GM23338 (cell line): ENCODE data around the gene SYNE2. TPM values are rescaled to one million over a fixed set of nuclear protein-coding genes. Genes with fewer than 3 reads are reported as not detected.

Experiments
- ATAC-seq: fragments of 200-7000 bp; cut with Tn5 transposase; 3 replicates; pipeline ENCODE4 v1.9.1; 2020
- DNase-seq: peaks from one replicate; pipeline ENCODE4 v3.0.0-alpha.2; 2015; ENCODE audit warnings: low spot score
- H2AFZ ChIP-seq: fragments of 200-600 bp; sonication (generic); 2 replicates; pipeline ENCODE4 v1.8.0; 2016; ENCODE audit warnings: antibody characterized with exemption, mild to moderate bottlenecking, moderate library complexity
- H3F3A ChIP-seq: fragments of 200-600 bp; sonication (generic); replicated peaks from 2 replicates; pipeline ENCODE4 v1.8.0; 2017; ENCODE audit warnings: antibody characterized with exemption, mixed run types, low read depth
- H3K27ac ChIP-seq: fragments of 200-600 bp; sonication (generic); 2 replicates; pipeline ENCODE4 v1.6.1; 2016; ENCODE audit warnings: low read depth
- H3K27me3 ChIP-seq: fragments of 200-600 bp; sonication (generic); 2 replicates; pipeline ENCODE4 v1.8.0; 2016; ENCODE audit warnings: mild to moderate bottlenecking, mixed run types, moderate library complexity; ENCODE audit not compliant: insufficient read depth
- H3K36me3 ChIP-seq: fragments of 200-600 bp; sonication (generic); 2 replicates; pipeline ENCODE4 v1.8.0; 2016; ENCODE audit warnings: mild to moderate bottlenecking; ENCODE audit not compliant: insufficient read depth
- H3K4me1 ChIP-seq: fragments of 200-600 bp; sonication (generic); 2 replicates; pipeline ENCODE4 v1.8.0; 2016; ENCODE audit warnings: mild to moderate bottlenecking, moderate library complexity; ENCODE audit not compliant: insufficient read depth
- H3K4me2 ChIP-seq: fragments of 200-600 bp; sonication (generic); 2 replicates; pipeline ENCODE4 v1.7.1; 2017; ENCODE audit warnings: mixed run types
- H3K4me3 ChIP-seq: fragments of 200-600 bp; sonication (generic); 2 replicates; pipeline ENCODE4 v1.6.1; 2016; ENCODE audit warnings: mixed run types
- H3K79me2 ChIP-seq: fragments of 200-600 bp; sonication (generic); replicated peaks from 2 replicates; pipeline ENCODE4 v1.8.0; 2017; ENCODE audit warnings: mild to moderate bottlenecking; ENCODE audit not compliant: insufficient read depth
- H3K9me2 ChIP-seq: fragments of 200-600 bp; sonication (generic); 2 replicates; pipeline ENCODE4 v1.8.0; 2017; ENCODE audit not compliant: insufficient read depth
- H4K20me1 ChIP-seq: fragments of 200-600 bp; sonication (generic); replicated peaks from 2 replicates; pipeline ENCODE4 v1.8.0; 2017; ENCODE audit warnings: mild to moderate bottlenecking; ENCODE audit not compliant: insufficient read depth
- H3K27ac Mint-ChIP-seq: 2 replicates; pipeline ENCODE4 v1.8.0; 2020; ENCODE audit warnings: inconsistent platforms, mild to moderate bottlenecking, moderate library complexity, mixed read lengths
- H3K27me3 Mint-ChIP-seq: 3 replicates; pipeline ENCODE4 v1.8.0; 2022; ENCODE audit warnings: low read depth, mild to moderate bottlenecking, moderate library complexity, mixed read lengths, inconsistent platforms; ENCODE audit not compliant: insufficient read depth, poor library complexity
- H3K36me3 Mint-ChIP-seq: 3 replicates; pipeline ENCODE4 v1.8.0; 2021; ENCODE audit warnings: low read depth, mild to moderate bottlenecking, inconsistent platforms, moderate library complexity, mixed read lengths
- H3K4me1 Mint-ChIP-seq: 3 replicates; pipeline ENCODE4 v1.8.0; 2020; ENCODE audit warnings: mild to moderate bottlenecking, inconsistent platforms, mixed read lengths
- H3K4me3 Mint-ChIP-seq: 3 replicates; pipeline ENCODE4 v1.8.0; 2021; ENCODE audit warnings: moderate library complexity, mild to moderate bottlenecking, inconsistent platforms, mixed read lengths
- H3K9me3 Mint-ChIP-seq: 3 replicates; pipeline ENCODE4 v1.8.0; 2020; ENCODE audit warnings: moderate library complexity, mild to moderate bottlenecking, inconsistent platforms, mixed read lengths
- CREB1 ChIP-seq: fragments of 250-450 bp; sonication (Bioruptor Pico); IDR thresholded peaks from 2 replicates; pipeline ENCODE4 v1.5.0; 2020; ENCODE audit warnings: low read depth, mild to moderate bottlenecking, moderate library complexity
- EZH2 ChIP-seq: fragments of 200-600 bp; sonication (generic); IDR thresholded peaks from one replicate; pipeline ENCODE4 v1.8.0; 2017; ENCODE audit warnings: antibody characterized with exemption, mild to moderate bottlenecking, low read depth; ENCODE audit not compliant: unreplicated experiment
- EZH2phosphoT487 ChIP-seq: fragments of 200-600 bp; sonication (generic); IDR thresholded peaks from one replicate; pipeline ENCODE4 v1.8.1; 2018; ENCODE audit warnings: antibody characterized with exemption; ENCODE audit not compliant: unreplicated experiment
- JUNB ChIP-seq: IDR thresholded peaks from one replicate; pipeline ENCODE4 v1.6.1; 2016; ENCODE audit warnings: antibody characterized with exemption; ENCODE audit not compliant: unreplicated experiment
- NANOG ChIP-seq: IDR thresholded peaks from 2 replicates; pipeline ENCODE4 v1.6.1; 2016; ENCODE audit warnings: antibody characterized with exemption, borderline replicate concordance
- POLR2AphosphoS5 ChIP-seq: IDR thresholded peaks from 2 replicates; pipeline ENCODE4 v1.6.1; 2016; ENCODE audit warnings: antibody characterized with exemption, low read depth
- STAT1 ChIP-seq: IDR thresholded peaks from one replicate; pipeline ENCODE4 v1.6.1; 2016; ENCODE audit warnings: antibody characterized with exemption; ENCODE audit not compliant: unreplicated experiment
- ZNF114 ChIP-seq: fragments of 250-450 bp; sonication (Bioruptor Pico); IDR thresholded peaks from 2 replicates; pipeline ENCODE4 v1.5.0; 2020; ENCODE audit warnings: mild to moderate bottlenecking, moderate library complexity
- ZNF331 ChIP-seq: fragments of 250-450 bp; sonication (Bioruptor Pico); IDR thresholded peaks from 2 replicates; pipeline ENCODE4 v1.5.0; 2020; ENCODE audit warnings: low read depth, mild to moderate bottlenecking, moderate library complexity
- polyA plus RNA-seq: library from polyadenylated mRNA; unstranded; fragments of >200 nt; fragmentation: Nextera tagmentation; extraction: Ambion mirVana; gene quantifications from 2 replicates; pipeline ENCODE4 v1.2.1, GENCODE V29; 2016
- total RNA-seq: library from RNA; depleted of rRNA; stranded (reverse); fragments of >200 nt; shearing (Covaris generic); gene quantifications from 2 replicates; pipeline ENCODE4 v1.2.3, GENCODE V29; 2014
- TF ChIP-seq, protein P1 (sequence below): fragments of 250-450 bp; sonication (Bioruptor Pico); IDR thresholded peaks from 2 replicates; pipeline ENCODE4 v1.5.0; 2020; ENCODE audit warnings: mild to moderate bottlenecking, moderate library complexity
- TF ChIP-seq, protein P2 (sequence below), 2 experiments: fragments of 200-600 bp in 1 of 2; sonication (generic) in 1 of 2; conservative IDR thresholded peaks; 2 replicates each; pipeline versions ENCODE4 v1.5.1 to v1.6.1; 2016 to 2017; ENCODE audit warnings: antibody characterized with exemption in 2 of 2, low read depth in 2 of 2, mild to moderate bottlenecking in 2 of 2, moderate library complexity in 1 of 2
- TF ChIP-seq, protein P3 (sequence below): IDR thresholded peaks from 2 replicates; pipeline ENCODE4 v1.6.1; 2016; ENCODE audit warnings: antibody characterized with exemption
- TF ChIP-seq, protein P4 (sequence below): IDR thresholded peaks from one replicate; pipeline ENCODE4 v1.6.1; 2018; ENCODE audit warnings: antibody characterized with exemption; ENCODE audit not compliant: unreplicated experiment

The SYNE2 gene
- total and polyA plus RNA-seq, 2 experiments from 2014 or later, result 34.3 to 86.5 TPM

DNA sequence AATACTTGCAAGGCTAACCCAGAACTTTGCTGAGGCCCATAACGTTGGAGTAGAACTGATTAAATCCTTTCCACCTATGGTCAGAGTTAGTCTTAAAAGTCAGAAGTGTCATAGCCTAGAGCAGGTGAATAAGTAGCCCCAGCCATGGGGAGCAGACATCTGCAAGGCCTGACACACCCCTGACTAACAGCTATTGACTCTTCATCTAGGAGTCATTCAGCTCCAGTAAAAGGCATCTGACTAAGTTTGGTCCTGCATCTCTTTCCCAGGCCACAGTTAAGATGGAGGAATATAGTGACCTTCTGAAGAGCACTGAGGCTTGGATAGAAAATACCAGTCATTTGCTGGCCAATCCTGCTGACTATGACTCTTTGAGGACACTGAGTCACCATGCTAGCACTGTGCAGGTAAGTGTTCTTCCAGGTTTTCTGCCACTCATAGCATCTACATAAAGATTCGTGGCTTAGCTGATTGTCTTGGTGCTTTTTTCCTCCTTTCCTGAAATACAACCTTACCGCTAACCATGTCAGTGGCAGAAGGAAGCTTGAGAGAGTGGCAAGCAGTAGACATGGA is 228.5 kb downstream of the SYNE2 start:
- Mint-ChIP-seq H3K4me1 (no peaks in the 10 kb centered on the region), H3K36me3 (peaks cover 27% of the 10 kb centered on the region), H3K27ac (no peak overlapping the region), H3K4me3 (no peak overlapping the region), H3K27me3 (no peaks in the 10 kb centered on the region), H3K9me3 (no peaks in the 10 kb centered on the region)
- TF ChIP-seq, protein P1, sequence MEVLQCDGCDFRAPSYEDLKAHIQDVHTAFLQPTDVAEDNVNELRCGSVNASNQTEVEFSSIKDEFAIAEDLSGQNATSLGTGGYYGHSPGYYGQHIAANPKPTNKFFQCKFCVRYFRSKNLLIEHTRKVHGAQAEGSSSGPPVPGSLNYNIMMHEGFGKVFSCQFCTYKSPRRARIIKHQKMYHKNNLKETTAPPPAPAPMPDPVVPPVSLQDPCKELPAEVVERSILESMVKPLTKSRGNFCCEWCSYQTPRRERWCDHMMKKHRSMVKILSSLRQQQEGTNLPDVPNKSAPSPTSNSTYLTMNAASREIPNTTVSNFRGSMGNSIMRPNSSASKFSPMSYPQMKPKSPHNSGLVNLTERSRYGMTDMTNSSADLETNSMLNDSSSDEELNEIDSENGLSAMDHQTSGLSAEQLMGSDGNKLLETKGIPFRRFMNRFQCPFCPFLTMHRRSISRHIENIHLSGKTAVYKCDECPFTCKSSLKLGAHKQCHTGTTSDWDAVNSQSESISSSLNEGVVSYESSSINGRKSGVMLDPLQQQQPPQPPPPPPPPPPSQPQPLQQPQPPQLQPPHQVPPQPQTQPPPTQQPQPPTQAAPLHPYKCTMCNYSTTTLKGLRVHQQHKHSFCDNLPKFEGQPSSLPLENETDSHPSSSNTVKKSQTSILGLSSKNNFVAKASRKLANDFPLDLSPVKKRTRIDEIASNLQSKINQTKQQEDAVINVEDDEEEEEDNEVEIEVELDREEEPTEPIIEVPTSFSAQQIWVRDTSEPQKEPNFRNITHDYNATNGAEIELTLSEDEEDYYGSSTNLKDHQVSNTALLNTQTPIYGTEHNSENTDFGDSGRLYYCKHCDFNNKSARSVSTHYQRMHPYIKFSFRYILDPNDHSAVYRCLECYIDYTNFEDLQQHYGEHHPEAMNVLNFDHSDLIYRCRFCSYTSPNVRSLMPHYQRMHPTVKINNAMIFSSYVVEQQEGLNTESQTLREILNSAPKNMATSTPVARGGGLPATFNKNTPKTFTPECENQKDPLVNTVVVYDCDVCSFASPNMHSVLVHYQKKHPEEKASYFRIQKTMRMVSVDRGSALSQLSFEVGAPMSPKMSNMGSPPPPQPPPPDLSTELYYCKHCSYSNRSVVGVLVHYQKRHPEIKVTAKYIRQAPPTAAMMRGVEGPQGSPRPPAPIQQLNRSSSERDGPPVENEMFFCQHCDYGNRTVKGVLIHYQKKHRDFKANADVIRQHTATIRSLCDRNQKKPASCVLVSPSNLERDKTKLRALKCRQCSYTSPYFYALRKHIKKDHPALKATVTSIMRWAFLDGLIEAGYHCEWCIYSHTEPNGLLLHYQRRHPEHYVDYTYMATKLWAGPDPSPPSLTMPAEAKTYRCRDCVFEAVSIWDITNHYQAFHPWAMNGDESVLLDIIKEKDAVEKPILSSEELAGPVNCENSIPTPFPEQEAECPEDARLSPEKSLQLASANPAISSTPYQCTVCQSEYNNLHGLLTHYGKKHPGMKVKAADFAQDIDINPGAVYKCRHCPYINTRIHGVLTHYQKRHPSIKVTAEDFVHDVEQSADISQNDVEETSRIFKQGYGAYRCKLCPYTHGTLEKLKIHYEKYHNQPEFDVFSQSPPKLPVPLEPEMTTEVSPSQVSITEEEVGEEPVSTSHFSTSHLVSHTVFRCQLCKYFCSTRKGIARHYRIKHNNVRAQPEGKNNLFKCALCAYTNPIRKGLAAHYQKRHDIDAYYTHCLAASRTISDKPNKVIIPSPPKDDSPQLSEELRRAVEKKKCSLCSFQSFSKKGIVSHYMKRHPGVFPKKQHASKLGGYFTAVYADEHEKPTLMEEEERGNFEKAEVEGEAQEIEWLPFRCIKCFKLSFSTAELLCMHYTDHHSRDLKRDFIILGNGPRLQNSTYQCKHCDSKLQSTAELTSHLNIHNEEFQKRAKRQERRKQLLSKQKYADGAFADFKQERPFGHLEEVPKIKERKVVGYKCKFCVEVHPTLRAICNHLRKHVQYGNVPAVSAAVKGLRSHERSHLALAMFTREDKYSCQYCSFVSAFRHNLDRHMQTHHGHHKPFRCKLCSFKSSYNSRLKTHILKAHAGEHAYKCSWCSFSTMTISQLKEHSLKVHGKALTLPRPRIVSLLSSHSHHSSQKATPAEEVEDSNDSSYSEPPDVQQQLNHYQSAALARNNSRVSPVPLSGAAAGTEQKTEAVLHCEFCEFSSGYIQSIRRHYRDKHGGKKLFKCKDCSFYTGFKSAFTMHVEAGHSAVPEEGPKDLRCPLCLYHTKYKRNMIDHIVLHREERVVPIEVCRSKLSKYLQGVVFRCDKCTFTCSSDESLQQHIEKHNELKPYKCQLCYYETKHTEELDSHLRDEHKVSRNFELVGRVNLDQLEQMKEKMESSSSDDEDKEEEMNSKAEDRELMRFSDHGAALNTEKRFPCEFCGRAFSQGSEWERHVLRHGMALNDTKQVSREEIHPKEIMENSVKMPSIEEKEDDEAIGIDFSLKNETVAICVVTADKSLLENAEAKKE (CRISPR knock-in tag), result no peak
- no peak for TF ChIP-seq CREB1 (CRISPR knock-in tag)
- TF ChIP-seq EZH2, result no peak
- no peak for TF ChIP-seq POLR2AphosphoS5
- no peak for TF ChIP-seq JUNB
- no peak for TF ChIP-seq EZH2phosphoT487
- TF ChIP-seq ZNF114 (CRISPR knock-in tag), result no peak
- TF ChIP-seq NANOG, result no peak
- TF ChIP-seq, protein P2, sequence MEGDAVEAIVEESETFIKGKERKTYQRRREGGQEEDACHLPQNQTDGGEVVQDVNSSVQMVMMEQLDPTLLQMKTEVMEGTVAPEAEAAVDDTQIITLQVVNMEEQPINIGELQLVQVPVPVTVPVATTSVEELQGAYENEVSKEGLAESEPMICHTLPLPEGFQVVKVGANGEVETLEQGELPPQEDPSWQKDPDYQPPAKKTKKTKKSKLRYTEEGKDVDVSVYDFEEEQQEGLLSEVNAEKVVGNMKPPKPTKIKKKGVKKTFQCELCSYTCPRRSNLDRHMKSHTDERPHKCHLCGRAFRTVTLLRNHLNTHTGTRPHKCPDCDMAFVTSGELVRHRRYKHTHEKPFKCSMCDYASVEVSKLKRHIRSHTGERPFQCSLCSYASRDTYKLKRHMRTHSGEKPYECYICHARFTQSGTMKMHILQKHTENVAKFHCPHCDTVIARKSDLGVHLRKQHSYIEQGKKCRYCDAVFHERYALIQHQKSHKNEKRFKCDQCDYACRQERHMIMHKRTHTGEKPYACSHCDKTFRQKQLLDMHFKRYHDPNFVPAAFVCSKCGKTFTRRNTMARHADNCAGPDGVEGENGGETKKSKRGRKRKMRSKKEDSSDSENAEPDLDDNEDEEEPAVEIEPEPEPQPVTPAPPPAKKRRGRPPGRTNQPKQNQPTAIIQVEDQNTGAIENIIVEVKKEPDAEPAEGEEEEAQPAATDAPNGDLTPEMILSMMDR (conservative IDR thresholded peaks at IDR 0.05; ENCODE audit: low read depth in 2 of 2), result no peak
- TF ChIP-seq, protein P3, sequence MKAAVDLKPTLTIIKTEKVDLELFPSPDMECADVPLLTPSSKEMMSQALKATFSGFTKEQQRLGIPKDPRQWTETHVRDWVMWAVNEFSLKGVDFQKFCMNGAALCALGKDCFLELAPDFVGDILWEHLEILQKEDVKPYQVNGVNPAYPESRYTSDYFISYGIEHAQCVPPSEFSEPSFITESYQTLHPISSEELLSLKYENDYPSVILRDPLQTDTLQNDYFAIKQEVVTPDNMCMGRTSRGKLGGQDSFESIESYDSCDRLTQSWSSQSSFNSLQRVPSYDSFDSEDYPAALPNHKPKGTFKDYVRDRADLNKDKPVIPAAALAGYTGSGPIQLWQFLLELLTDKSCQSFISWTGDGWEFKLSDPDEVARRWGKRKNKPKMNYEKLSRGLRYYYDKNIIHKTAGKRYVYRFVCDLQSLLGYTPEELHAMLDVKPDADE, result no peak
- TF ChIP-seq ZNF331 (CRISPR knock-in tag), result no peak
- TF ChIP-seq, protein P4, sequence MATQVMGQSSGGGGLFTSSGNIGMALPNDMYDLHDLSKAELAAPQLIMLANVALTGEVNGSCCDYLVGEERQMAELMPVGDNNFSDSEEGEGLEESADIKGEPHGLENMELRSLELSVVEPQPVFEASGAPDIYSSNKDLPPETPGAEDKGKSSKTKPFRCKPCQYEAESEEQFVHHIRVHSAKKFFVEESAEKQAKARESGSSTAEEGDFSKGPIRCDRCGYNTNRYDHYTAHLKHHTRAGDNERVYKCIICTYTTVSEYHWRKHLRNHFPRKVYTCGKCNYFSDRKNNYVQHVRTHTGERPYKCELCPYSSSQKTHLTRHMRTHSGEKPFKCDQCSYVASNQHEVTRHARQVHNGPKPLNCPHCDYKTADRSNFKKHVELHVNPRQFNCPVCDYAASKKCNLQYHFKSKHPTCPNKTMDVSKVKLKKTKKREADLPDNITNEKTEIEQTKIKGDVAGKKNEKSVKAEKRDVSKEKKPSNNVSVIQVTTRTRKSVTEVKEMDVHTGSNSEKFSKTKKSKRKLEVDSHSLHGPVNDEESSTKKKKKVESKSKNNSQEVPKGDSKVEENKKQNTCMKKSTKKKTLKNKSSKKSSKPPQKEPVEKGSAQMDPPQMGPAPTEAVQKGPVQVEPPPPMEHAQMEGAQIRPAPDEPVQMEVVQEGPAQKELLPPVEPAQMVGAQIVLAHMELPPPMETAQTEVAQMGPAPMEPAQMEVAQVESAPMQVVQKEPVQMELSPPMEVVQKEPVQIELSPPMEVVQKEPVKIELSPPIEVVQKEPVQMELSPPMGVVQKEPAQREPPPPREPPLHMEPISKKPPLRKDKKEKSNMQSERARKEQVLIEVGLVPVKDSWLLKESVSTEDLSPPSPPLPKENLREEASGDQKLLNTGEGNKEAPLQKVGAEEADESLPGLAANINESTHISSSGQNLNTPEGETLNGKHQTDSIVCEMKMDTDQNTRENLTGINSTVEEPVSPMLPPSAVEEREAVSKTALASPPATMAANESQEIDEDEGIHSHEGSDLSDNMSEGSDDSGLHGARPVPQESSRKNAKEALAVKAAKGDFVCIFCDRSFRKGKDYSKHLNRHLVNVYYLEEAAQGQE, result no peak
- TF ChIP-seq STAT1, result no peak
- Histone ChIP-seq H3K9me2 (no peaks in the 10 kb centered on the region), H3K79me2 (no peaks in the 10 kb centered on the region), H3K36me3 (no peaks in the 10 kb centered on the region), H2AFZ (no peak overlapping the region), H4K20me1 (no peaks in the 10 kb centered on the region), H3F3A (no peaks in the 10 kb centered on the region), H3K4me1 (no peaks in the 10 kb centered on the region), H3K4me3 (no peak overlapping the region), H3K27ac (no peak overlapping the region), H3K4me2 (no peak overlapping the region), H3K27me3 (no peaks in the 10 kb centered on the region)
- DNase-seq (no peak), ATAC-seq (no peak)
